NCI-H82 treated with DMSO at 0.1 percent for 48 hours (cell line): Measurements from ENCODE around the gene NAGLU.
"Not testable (repeated sequence)": the region's sequence is repeated elsewhere in the genome, so short reads cannot be mapped to it uniquely, and the experiment has no call there.

ENCODE experiments used
- DNase-seq: peaks from one replicate; lab custom pipeline; 2025; ENCODE audit not compliant: unreplicated experiment; lab: John Stamatoyannopoulos, UW

The NAGLU gene

DNA sequence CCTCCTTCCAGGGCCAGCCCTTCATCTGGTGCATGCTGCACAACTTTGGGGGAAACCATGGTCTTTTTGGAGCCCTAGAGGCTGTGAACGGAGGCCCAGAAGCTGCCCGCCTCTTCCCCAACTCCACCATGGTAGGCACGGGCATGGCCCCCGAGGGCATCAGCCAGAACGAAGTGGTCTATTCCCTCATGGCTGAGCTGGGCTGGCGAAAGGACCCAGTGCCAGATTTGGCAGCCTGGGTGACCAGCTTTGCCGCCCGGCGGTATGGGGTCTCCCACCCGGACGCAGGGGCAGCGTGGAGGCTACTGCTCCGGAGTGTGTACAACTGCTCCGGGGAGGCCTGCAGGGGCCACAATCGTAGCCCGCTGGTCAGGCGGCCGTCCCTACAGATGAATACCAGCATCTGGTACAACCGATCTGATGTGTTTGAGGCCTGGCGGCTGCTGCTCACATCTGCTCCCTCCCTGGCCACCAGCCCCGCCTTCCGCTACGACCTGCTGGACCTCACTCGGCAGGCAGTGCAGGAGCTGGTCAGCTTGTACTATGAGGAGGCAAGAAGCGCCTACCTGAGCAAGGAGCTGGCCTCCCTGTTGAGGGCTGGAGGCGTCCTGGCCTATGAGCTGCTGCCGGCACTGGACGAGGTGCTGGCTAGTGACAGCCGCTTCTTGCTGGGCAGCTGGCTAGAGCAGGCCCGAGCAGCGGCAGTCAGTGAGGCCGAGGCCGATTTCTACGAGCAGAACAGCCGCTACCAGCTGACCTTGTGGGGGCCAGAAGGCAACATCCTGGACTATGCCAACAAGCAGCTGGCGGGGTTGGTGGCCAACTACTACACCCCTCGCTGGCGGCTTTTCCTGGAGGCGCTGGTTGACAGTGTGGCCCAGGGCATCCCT is 7.4 kb downstream of the NAGLU start:
- DNase-seq: no peak

- DNase-seq: no peak
Measured at GRCh38 chr17:42544874-42545283, 8.8 kb downstream of the NAGLU start.

DNA sequence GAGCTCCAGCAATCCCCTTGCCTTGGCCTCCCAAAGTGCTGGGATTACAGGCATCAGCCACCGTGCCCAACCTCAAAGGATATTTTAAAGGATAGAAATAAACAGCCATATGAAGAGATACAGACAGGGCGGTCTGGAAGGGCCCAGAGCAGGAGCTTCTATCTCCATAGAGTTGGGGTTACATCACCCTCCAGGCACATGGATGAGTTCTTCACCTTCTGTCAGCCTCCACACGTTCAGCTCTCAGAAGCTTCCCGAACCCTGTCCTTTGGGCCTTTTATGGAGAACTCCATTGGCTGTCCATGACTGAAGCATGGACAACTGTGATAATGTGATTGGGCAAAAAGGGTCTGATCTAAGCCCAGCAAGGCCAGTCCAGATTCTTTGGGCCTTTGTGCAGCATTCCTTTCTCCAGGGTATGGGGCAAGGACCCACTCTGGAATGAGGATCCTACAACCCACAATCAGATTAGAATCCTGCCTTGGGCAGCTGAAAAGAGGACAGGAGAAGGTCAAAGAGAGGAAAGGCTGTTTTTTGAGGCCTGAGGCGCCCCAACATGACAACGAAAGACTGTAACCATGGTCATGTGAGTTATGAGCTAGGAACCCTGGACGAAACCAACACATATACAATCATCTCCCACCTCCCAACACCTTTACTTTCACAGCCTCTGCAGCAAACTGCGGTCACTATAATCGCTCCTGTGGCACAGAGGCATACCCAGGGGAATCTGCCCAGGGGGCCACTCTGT is 9.9 kb downstream of the NAGLU start:
- not testable (repeated sequence) for DNase-seq

DNA sequence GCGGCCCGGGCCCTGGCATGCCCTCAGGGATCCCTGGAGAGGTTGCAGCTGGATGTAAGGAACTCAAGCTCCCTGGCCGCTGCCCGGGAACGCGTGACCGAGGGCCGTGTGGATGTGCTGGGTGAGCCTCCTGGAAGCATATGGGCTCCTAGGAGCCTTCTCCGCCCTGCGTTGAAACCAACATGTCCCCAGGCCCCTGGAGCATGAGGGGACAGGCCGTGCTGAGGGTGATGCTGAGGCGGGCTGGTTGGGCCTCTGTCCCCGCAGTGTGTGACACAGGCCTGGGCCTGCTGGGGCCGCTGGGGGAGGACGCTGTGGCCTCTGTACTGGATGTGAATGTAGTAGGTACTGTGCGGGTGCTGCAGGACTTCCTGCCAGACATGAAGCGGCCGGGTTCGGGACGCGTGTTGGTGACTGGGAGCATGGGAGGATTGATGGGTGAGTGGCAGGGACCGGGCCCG is 11.0 kb downstream of the NAGLU start:
- DNase-seq: no peak

GRCh38 chr17:42547698-42548069 is 11.6 kb downstream of the NAGLU start:
- DNase-seq: no peak

DNA sequence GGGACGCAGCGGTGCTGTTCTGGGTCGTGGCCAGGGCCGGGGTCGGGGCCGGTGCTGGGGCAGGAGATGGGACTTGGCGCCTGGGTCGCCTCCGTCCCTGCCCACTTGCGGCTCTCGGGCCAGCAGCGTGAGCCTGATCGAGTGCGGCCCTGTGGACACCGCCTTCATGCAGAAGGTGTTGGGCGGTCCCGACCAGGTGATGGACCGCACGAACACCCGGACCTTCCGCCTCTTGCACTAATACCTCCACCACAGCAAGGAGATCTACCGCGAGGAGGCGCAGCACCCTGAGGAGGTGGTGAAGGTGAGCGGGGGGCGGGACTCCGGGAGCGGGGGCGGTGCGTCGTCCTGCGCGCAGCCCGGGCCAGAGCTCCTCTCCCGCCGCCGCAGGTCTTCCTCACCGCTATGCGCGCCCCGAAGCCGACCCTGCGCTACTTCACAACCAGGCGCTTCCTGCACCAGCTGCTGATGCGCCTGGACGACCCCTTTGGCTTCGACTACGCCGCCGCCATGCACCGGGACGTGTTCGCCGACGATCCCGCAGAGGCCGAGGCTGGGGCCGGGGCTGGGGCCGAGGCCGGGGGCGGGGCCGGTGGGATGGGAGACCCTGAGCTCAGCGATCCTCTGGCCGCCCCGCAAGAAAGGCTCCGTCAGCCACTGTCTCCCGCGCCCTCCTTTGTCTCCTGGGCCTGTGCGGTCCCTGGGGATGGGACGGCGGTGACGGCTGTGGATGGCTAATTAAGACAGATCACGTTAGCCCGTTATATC is 12.2 kb downstream of the NAGLU start:
- peak; percentile 66 for DNase-seq

- no peak for DNase-seq
Measured at GRCh38 chr17:42548993-42549755, 13.1 kb downstream of the NAGLU start.

GRCh38 chr17:42552736-42553135 is 16.7 kb downstream of the NAGLU start, which contains the start of gene HSD17B1:
Gene HSD17B1 (plus strand): TSS chr17:42552923. CDS start chr17:42552934, 11 bp downstream.
- not testable (repeated sequence) for DNase-seq

DNA sequence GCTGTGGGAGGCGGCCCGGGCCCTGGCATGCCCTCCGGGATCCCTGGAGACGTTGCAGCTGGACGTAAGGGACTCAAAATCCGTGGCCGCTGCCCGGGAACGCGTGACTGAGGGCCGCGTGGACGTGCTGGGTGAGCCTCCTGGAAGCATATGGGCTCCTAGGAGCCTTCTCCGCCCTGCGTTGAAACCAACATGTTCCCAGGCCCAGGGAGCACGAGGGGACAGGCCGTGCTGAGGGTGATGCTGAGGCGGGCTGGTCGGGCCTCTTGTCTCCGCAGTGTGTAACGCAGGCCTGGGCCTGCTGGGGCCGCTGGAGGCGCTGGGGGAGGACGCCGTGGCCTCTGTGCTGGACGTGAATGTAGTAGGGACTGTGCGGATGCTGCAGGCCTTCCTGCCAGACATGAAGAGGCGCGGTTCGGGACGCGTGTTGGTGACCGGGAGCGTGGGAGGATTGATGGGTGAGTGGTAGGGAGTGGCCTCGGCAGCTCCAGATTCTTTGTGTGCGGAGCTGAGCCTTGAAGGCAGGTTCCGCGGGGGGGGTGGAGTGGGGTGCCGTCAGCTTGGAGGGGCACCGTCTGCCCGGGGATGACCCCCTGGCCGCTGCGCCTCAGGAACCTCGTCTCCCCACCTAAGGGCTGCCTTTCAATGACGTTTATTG is 17.2 kb downstream of the NAGLU start:
- DNase-seq: no peak

DNA sequence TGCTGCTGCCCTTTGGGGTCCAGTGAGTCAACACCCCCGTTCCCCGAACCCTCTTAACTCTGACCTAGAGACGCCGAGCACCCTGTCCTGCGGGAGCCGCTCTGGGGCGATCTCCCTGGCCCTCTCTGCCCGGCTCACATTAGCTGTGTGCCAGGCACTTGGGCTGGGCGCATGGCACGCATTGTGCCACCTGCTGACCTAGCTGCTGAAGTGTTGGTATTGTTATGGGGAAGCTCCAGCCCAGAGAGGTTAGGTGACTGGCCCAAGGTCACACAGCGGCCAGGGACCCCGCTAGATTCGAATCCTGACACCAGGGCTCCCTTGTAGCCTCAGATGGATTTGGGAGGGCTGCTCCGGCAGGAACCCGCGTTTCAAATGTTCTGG is 17.8 kb downstream of the NAGLU start:
- DNase-seq: no peak

GRCh38 chr17:42554250-42555121 is 18.4 kb downstream of the NAGLU start:
- peak; percentile 74 for DNase-seq

DNA sequence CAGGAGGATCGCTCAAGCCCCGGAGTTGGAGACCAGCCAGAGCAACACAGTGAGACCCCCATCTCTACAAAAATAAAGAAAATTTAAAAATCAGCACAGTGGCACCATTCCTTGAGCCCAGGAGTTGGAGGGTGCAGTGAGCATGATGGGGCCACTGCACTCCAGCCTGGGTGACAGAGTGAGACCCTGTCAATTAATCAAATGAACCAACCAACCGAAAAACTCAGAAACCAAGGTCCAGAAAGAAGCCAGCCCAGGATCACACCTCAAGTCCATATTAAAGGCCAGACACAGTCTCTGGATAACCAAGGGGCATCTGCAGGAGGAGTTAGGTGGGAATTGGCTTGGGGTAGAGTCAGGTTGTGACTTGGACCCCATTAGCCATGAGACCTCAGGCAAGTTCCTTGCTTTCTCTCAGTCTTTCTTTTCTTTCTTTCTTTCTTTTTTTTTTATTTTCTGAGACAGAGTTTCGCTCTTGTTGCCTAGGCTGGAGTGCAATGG is 19.1 kb downstream of the NAGLU start:
- no peak for DNase-seq

DNA sequence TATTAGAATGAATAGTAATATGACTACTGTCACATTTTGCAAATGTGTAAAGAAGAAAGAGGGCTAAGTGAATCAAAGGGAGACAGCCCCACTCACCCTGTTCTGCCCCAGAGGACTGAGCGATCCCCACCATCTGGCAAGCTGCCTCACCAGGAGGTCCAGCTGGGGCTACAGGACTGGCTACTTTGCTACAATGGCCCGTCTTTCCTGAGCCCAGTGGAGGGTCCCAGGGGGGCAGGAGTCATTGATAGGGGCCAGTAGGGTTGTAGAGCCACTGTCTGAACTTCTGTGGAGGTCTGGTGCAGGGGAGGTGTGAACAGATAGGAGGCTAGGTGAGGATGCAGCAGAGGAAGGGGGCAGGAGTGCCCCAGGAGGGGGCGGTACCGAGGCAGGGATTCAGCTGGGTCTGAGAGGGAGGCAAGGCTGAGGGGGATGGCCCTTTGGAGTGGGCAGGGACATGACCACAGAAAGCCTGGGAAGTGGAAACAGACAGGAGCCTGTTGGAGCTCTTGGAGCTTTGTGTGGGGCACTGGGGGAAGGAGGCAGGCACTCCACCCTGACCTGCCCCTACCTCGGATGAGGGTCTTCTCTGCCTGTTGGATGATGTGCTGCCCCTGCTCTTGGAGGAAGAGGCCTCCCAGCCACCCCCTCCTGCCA is 20.0 kb downstream of the NAGLU start:
- peak; percentile 12 for DNase-seq

- peak; percentile 4 for DNase-seq
Measured at GRCh38 chr17:42559075-42559474, 23.0 kb downstream of the NAGLU start.

GRCh38 chr17:42560246-42560645 is 24.2 kb downstream of the NAGLU start:
- DNase-seq: no peak

DNA sequence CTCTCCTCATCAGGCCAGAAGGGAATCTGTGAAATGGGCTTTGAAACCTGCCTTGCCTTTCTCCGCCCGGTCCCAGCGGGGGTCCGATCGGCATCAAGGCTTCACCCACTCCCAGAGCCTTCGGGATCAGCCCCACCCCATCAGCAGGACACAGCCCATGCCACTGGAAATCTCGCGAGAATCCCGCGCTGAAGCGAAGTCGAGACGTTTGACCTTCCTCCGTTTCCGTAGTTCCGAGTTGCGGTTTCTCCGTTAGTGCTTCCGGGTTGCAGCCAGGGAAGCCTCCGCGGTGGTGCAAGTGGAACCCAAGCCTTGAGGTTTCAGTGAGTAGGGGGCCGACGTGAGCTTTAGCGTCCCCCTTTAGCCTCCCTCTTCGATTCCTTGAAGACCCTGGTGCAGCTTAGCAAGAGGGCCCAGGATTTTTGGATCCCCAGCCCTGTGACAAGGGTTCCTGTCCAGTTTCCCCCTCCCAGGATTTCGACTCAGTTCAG is 25.9 kb downstream of the NAGLU start, which contains the start of gene COASY:
Gene COASY (plus strand): TSS at position 252 of the 491 bp plus-strand sequence. CDS start 475 bp downstream, outside the sequence.
- peak; percentile 91 for DNase-seq

- DNase-seq: no peak
Measured at GRCh38 chr17:42562388-42563142, 26.5 kb downstream of the NAGLU start.
